GM21390 (cell line): ENCODE results near the gene LCN12.

ENCODE experiments used
- ATAC-seq: cut with Tn5 transposase; IDR thresholded peaks from one replicate; pipeline ENCODE4 v1.9.1; 2021; ENCODE audit not compliant: unreplicated experiment

LCN12 gene

DNA sequence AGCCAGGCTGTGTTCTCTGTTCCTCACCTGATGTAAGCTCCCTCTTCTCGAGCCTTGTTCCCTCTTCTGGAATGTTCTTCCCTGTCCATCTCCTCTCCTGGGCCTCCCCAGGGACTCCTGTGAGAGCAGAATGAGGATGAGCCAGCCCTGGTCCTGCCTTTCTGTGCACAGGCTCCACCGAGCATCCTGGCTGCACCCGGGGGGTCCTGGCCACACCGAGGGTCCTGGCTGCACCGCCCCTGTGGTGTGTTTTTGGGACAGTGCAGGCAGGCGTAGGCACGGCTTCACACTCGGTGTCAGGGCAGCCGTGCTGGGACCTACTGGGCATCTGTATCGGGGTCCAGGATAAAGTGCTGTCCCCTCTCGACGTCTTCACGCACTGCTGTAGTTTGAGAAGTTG lies 25.3 kb upstream of the LCN12 start:
- no peak for ATAC-seq

- no peak for ATAC-seq
Measured at GRCh38 chr9:136927343-136928271, 24.5 kb upstream of the LCN12 start.

DNA sequence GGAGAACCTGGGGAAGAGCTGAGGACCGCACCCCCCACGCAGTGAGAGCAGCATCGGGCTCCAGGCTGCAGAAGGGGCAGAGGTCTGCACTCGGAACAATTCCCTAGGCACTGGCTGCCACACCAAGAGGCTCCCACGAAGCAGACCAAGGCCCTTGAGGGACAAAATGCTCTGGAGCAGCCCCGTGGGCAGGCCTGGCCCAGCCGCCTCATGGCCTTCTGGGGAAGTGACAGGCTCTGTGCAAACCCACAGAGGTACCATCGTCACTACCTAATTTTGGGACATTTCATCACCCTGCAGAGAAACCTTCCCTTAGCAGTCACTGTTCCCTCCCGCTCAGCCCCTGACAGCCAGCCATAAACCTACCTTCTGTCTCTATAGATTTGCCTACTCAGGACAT lies 23.5 kb upstream of the LCN12 start:
- no peak for ATAC-seq

DNA sequence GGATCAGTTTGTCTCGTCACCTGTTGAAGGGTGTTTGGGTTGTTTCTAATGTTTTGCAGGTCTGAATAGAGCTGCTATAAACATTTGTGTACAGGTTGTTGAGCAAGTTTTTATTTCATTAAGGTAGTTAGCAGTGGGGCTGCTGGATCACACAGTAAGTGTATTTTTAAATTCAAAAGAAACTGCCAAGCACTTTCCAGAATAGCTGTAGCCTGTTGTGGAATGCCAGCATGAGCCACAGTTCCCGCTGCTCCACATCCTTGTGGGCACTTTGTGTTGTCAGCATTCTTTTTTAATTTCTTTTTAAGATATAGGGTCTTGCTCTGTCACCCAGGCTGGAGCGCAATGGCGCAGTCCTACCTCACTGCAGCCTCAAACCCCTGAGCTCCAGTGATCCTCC lies 22.1 kb upstream of the LCN12 start:
- ATAC-seq, result no peak

DNA sequence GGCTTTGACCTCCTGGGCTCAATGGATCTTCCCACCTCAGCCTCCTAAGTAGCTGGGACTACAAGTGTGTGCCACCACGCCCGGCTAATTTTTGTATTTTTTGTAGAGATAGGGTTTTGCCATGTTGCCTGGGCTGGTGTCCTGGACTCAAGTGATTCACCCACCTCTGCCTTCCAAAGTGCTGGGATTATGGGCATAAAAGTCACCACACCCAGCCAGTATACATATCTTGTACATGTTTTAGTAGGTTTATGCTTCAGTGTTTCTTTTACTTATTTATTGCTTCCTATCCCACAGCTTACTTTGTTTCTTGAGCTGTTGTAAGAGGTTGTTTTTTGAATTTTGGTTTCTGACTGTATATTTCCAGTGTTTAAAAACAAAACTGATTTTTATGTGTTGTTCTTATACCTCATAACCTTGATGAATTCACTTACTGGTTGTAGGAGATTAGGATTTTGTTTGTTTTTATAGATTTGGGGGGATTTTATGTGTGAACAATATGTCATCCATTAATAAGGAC lies 20.4 kb upstream of the LCN12 start:
- ATAC-seq, result no peak

GRCh38 chr9:136934277-136934676 lies 17.8 kb upstream of the LCN12 start:
- ATAC-seq, result no peak

- no peak for ATAC-seq
Measured at GRCh38 chr9:136935651-136936050, 16.4 kb upstream of the LCN12 start.

- ATAC-seq, result no peak
Measured at GRCh38 chr9:136936645-136937170, 15.4 kb upstream of the LCN12 start.

- ATAC-seq, result no peak
Measured at GRCh38 chr9:136937186-136938001, 14.7 kb upstream of the LCN12 start.

GRCh38 chr9:136939431-136939995 lies 12.6 kb upstream of the LCN12 start:
- no peak for ATAC-seq

- no peak for ATAC-seq
Measured at GRCh38 chr9:136939996-136940525, 12.0 kb upstream of the LCN12 start.

DNA sequence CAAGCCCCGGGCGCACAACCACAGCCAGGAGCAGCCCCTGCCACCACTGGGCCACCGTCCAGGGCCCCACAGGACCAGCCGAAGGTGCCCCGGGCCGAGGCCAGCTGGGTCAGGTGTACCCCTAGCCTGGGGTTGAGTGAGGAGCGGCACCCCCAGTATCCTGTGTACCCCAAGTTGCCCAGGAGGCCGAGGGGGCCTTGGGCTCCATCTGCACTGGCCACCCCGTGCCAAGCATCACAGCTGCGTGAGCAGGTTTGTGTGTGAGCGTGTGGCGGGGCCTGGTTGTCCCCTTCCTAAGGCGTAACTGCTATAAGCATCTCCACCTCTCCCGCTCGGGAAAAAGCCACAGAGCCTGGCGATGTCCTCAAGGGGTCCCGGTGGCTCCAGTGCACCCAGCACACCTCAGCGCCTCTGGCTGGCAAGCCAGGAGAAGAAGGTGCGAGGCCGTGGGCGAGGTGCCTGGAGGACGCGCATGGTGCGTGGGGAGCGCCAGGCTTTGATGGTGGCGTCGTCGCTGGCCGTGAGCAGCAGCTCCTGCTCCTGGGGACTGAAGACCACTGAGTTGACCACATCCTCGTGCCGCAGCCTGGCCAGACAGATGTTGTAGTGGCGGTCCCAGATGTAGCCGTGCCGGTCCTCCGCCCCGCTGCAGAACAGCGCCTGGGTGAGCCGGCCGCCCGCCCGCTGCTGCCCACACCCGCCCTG lies 11.4 kb upstream of the LCN12 start:
- ATAC-seq, result no peak

DNA sequence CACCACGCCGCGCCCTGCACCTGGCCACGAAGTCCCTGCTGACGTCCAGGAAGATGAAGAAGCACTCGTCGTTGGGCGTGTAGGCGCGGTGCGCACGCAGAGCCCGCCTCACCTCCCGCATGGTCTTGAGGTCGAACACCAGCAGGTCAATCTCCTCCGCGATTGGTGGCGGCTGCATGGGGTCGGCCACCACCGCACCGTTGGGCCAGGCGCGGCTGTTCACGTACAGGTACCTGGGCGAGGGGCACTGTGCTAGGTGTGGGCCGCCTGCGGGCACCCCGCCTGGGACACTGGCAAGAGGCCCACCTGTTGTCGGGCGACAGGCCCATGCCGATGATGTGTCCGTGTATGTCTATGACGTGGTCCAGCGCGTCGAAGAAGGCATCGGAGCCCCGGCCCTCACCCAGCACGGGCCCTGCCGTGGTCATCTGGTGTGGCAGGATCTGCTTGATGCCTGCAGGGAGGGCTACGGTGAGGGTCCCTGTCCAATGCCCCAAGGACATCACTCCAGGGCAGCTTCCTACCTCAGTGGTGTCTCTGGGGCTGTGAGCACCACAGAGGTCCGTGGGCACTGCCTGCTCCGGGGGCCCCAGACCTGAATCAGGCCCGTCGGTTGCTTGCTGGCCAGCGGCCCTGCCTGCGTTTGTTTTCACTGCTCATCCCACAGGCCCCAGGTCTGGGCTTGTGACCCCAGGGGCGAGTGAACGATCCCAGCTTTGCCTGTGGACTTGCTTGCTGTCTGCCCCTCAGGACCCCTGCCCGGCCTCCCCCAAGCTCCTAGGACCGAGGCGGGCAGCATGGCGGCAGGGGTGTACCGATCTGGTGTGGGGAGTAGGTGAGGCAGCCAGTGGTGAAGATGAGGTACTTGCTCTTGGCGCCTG lies 10.6 kb upstream of the LCN12 start:
- no peak for ATAC-seq

DNA sequence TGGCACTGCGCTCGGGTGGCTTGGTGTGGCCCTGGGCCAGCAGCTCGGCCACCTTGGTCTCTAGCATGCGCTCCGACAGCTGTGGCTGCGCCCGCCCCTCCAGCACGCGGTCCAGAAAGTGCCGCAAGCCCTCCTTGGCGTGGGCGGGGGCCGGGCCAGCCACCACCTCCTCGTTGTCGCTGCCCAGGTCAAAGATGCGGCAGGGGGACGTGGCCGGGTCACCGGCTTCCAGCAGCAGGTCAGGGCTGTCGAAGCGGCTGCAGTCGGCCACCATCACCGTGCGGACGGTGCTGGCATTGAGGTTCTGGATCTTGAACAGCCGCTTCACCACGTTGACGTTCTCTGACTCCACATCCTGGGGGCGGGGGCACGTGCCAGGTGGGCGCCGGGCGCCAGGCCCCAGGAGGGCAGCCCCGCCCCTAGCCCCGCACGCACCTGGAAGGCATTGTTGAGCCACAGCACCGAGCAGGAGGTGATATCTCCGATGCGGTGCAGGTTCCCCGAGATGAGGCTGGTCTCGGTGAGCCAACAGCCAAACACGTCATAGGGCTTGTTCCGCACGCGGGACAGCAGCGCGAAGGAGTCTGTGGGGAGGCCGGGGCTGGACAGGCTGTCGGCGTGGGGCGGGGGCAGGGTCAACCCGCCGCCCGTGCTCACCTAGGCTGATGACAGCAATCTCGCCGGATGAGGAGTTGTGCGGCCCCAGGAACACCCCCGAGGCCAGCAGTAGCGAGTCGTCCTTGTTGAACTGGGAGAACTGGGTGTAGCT lies 9.8 kb upstream of the LCN12 start:
- ATAC-seq, result no peak

DNA sequence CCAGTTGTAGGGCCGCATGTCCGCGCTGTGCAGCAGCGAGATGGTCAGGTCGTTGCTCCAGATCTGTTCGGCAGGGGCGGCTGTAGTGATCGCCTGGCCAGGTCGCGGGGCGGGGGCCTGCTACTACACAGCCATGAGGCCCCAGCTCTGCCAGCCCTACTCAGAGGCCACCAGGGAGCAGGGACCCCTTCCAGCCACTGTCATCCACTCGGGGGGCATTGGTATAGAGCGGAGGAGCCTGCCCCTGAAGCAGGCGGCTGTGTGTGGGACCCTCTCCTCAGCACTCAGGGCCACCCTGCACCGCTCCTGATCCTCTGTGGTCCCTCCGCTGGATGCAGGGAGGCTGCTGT lies 9.2 kb upstream of the LCN12 start:
- ATAC-seq, result no peak

DNA sequence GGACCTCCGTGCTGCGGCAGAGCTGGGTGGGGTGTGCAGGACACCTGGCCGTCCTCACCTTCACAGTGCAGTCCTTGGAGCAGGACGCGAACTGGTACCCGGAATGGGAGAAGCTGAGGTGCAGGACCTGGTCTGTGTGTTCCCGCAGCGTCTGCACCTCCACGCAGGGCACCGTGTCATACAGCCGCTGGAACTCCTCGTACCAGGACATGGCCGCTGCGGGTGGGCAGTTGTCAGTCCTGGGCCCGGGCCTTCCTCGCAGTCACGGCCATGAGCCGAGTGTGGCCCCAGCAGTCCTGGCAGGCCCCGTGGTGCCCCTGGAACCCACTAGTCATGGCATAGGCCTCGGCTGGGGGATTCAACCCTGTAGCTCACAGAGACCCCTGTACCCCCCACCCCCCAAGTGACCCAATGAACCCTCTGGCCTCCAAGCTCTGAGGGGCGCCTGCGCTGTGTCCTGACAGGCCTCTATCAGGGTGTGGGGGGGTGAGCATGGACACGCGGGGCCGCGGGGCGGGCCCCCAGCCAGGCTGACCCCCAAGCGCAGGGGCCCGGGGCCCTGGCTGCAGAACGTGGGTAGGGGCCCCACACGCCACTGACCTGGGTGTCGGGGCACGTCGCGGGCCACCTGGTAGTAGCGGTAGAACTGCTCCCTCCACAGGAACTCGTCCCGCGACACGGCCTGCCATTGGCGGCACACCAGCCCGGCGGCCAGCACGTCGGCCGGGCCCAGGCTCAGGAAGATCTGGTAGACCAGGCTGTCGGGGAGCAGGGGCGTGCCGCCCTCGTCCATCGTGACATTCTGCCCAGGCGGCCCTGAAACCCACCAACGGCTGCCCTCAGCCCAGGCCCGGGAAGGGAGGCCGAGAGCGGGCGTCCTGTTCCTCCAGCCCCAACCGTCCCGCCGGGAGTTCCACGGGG lies 8.5 kb upstream of the LCN12 start:
- peak; percentile 15 for ATAC-seq

- peak; percentile 35 for ATAC-seq
Measured at GRCh38 chr9:136944212-136944518, 7.9 kb upstream of the LCN12 start.
